ENCODE results near the gene BRD7.

GRCh38 chr16:50359626-50360025 is 9.2 kb downstream of the BRD7 start:
- no peak for TF ChIP-seq CTCF (IDR thresholded peaks at IDR 0.05)
- no peak for TF ChIP-seq EP300 (IDR thresholded peaks at IDR 0.05)
